ENCODE results near the gene SLCO3A1.
"Not testable (repeated sequence)": the region's sequence is repeated elsewhere in the genome, so short reads cannot be mapped to it uniquely, and the experiment has no call there.

The SLCO3A1 gene

GRCh38 chr15:92196342-92196741, 342.8 kb downstream of the SLCO3A1 start:
- H3K4me1 Mint-ChIP-seq: no peaks in the 10 kb centered on the region
- ATAC-seq (replicated peaks; ENCODE audit: extremely low read depth, poor library complexity, severe bottlenecking) (no peak), DNase-seq (ENCODE audit: low spot score in 2 of 2) (no peak)
- H3K27me3 Mint-ChIP-seq: peaks cover 44% of the 10 kb centered on the region
- no peaks in the 10 kb centered on the region for H3K9me3 Mint-ChIP-seq
- no peak overlapping the region for H3K27ac Mint-ChIP-seq (ENCODE audit: low read depth)
- H3K36me3 Mint-ChIP-seq (ENCODE audit: insufficient read depth): no peaks in the 10 kb centered on the region
- H3K4me3 Mint-ChIP-seq: no peak overlapping the region

DNA sequence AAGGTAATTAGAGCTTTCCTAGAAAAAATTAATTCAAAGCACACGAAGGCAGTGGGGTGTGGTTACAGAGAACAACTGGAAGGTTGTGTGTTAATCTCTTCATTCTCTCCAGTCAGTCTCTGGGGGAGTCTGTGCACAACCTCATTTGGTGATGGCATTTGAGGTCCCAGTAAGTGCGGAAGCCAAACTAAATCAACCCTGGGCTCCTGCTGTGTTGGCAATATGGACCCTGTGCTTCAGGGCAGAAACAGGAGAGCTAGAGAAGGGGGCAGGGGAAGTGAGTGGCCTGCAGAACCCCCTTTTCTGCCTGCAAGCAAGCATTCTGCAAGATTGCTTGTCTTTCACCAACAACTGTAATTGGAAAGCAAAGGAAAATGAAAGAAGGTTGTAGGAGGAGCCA, 344.2 kb downstream of the SLCO3A1 start:
- no peak overlapping the region for H3K27ac Mint-ChIP-seq (ENCODE audit: low read depth)

DNA sequence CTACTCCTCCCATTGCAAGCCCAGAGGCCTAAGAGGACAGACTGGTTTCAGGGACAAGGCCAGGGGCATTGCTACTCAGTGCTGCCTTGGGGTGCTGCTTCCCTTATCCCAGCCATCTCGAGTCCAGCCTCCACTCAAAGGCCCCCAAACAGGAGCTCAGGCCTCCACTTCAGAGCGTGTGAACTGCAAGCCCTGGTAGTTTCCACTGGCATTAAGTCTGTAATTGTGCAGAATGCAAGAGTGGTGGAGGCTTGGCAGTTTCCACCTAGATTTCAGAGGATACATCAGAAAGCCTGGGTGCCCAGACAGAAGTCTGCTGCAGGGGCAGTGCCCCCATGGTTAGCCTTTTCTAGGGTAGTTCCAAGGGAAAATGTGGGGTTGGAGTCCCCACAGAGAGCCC, 347.4 kb downstream of the SLCO3A1 start:
- ATAC-seq (replicated peaks; ENCODE audit: extremely low read depth, poor library complexity, severe bottlenecking): no peak

More for the DNA sequence above, 344.2 kb downstream of the SLCO3A1 start:
- ATAC-seq (replicated peaks; ENCODE audit: extremely low read depth, poor library complexity, severe bottlenecking) (no peak), DNase-seq (ENCODE audit: low spot score in 2 of 2) (no peak)
- Mint-ChIP-seq H3K4me3 (no peak overlapping the region), H3K9me3 (no peaks in the 10 kb centered on the region), H3K36me3 (ENCODE audit: insufficient read depth) (no peaks in the 10 kb centered on the region), H3K4me1 (no peaks in the 10 kb centered on the region), H3K27me3 (peaks cover 34% of the 10 kb centered on the region)

GRCh38 chr15:92205255-92205739, 351.8 kb downstream of the SLCO3A1 start:
- H3K27ac Mint-ChIP-seq (ENCODE audit: low read depth): no peak overlapping the region
- peaks cover 60% of the 10 kb centered on the region for H3K27me3 Mint-ChIP-seq
- DNase-seq (ENCODE audit: low spot score in 2 of 2): no peak
- H3K4me1 Mint-ChIP-seq: no peaks in the 10 kb centered on the region
- no peak for ATAC-seq (replicated peaks; ENCODE audit: extremely low read depth, poor library complexity, severe bottlenecking)
- H3K4me3 Mint-ChIP-seq: no peak overlapping the region
- peaks cover 3% of the 10 kb centered on the region for H3K36me3 Mint-ChIP-seq (ENCODE audit: insufficient read depth)
- no peaks in the 10 kb centered on the region for H3K9me3 Mint-ChIP-seq

More for the DNA sequence above, 347.4 kb downstream of the SLCO3A1 start:
- Mint-ChIP-seq H3K4me3 (no peak overlapping the region), H3K27me3 (peaks cover 42% of the 10 kb centered on the region), H3K9me3 (no peaks in the 10 kb centered on the region), H3K4me1 (no peaks in the 10 kb centered on the region), H3K36me3 (ENCODE audit: insufficient read depth) (no peaks in the 10 kb centered on the region), H3K27ac (ENCODE audit: low read depth) (no peak overlapping the region)
- no peak for DNase-seq (ENCODE audit: low spot score in 2 of 2)

DNA sequence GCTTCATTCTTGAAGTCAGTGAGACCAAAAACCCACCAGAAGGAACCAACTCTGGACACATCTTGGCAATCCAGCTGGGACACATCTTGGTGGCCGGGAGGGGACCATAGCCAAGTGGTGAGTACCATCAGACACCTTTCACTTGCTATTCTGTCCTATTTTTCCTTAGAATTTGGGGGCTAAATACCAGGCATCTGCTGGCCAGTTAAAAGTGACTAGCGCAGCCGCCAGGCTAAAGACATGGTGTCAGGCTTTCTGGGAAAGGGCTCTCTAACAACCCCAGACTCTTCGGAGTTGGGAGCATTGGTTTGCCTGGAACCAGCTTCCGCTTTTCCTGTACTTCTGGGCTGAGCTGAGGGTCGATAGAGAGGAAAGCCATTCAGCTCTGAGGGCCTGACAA, 354.1 kb downstream of the SLCO3A1 start:
- H3K9me3 Mint-ChIP-seq; H3K4me1 Mint-ChIP-seq; H3K36me3 Mint-ChIP-seq (ENCODE audit: insufficient read depth); DNase-seq (ENCODE audit: low spot score in 2 of 2); ATAC-seq (replicated peaks; ENCODE audit: extremely low read depth, poor library complexity, severe bottlenecking); H3K4me3 Mint-ChIP-seq; H3K27ac Mint-ChIP-seq (ENCODE audit: low read depth): not testable (repeated sequence)
- peaks cover 62% of the 10 kb centered on the region for H3K27me3 Mint-ChIP-seq
